Activated T-cell treated with anti-CD3 and anti-CD28 coated beads for 48 hours (primary cell): ENCODE data around the gene TSC22D1.

Experiments
- DNase-seq: peaks from one replicate; pipeline ENCODE4 v3.0.0-alpha.2; 2020; ENCODE audit warnings: low read depth

Gene TSC22D1

GRCh38 chr13:44382635-44383145, 193.4 kb downstream of the TSC22D1 start:
- no peak for DNase-seq
